ENCODE data around the gene ANXA2R. TPM values are rescaled to one million over a fixed set of nuclear protein-coding genes. Genes with fewer than 3 reads are reported as not detected.

Gene ANXA2R
- total RNA-seq, 1 donor from 2014 or later, result 0.79 TPM

- DNase-seq (ENCODE audit: low read depth), result no peak
- Histone ChIP-seq H3K27me3 (ENCODE audit: control insufficient read depth, insufficient read depth, low read length) (no peaks in the 10 kb centered on the region), H3K36me3 (ENCODE audit: control insufficient read depth, insufficient read depth, low read length) (no peaks in the 10 kb centered on the region), H3K4me3 (ENCODE audit: low read depth, low read length) (peak overlapping the region; percentile 54)
- TF ChIP-seq CTCF (IDR thresholded peaks at IDR 0.05; ENCODE audit: insufficient read depth, low read length, poor library complexity, severe bottlenecking), result no peak
These were observed 3.3 kb upstream of the ANXA2R start for GRCh38 chr5:43043400-43043756.

GRCh38 chr5:43042626-43043399 is 2.7 kb upstream of the ANXA2R start:
- Histone ChIP-seq H3K27me3 (ENCODE audit: control insufficient read depth, insufficient read depth, low read length) (no peaks in the 10 kb centered on the region), H3K36me3 (ENCODE audit: control insufficient read depth, insufficient read depth, low read length) (no peaks in the 10 kb centered on the region), H3K4me3 (ENCODE audit: low read depth, low read length) (peak overlapping the region; percentile 54)
- DNase-seq (ENCODE audit: low read depth), result no peak
- peak; percentile 21 for TF ChIP-seq CTCF (IDR thresholded peaks at IDR 0.05; ENCODE audit: insufficient read depth, low read length, poor library complexity, severe bottlenecking)

- no peaks in the 10 kb centered on the region for H3K27me3 ChIP-seq (ENCODE audit: control insufficient read depth, insufficient read depth, low read length)
- TF ChIP-seq CTCF (IDR thresholded peaks at IDR 0.05; ENCODE audit: insufficient read depth, low read length, poor library complexity, severe bottlenecking), result peak; percentile 18
- no peak for DNase-seq (ENCODE audit: low read depth)
- no peaks in the 10 kb centered on the region for H3K36me3 ChIP-seq (ENCODE audit: control insufficient read depth, insufficient read depth, low read length)
- peak overlapping the region; percentile 54 for H3K4me3 ChIP-seq (ENCODE audit: low read depth, low read length)
These were observed 2.1 kb upstream of the ANXA2R start for GRCh38 chr5:43042176-43042625.

- peak overlapping the region; percentile 54 for H3K4me3 ChIP-seq (ENCODE audit: low read depth, low read length)
- no peak for TF ChIP-seq CTCF (IDR thresholded peaks at IDR 0.05; ENCODE audit: insufficient read depth, low read length, poor library complexity, severe bottlenecking)
- H3K27me3 ChIP-seq (ENCODE audit: control insufficient read depth, insufficient read depth, low read length), result no peaks in the 10 kb centered on the region
- DNase-seq (ENCODE audit: low read depth), result no peak
- H3K36me3 ChIP-seq (ENCODE audit: control insufficient read depth, insufficient read depth, low read length), result no peaks in the 10 kb centered on the region
These were observed 1.6 kb upstream of the ANXA2R start for GRCh38 chr5:43041669-43042175.

GRCh38 chr5:43041110-43041668 is 1.1 kb upstream of the ANXA2R start:
- TF ChIP-seq CTCF (IDR thresholded peaks at IDR 0.05; ENCODE audit: insufficient read depth, low read length, poor library complexity, severe bottlenecking), result no peak
- no peaks in the 10 kb centered on the region for H3K36me3 ChIP-seq (ENCODE audit: control insufficient read depth, insufficient read depth, low read length)
- no peak for DNase-seq (ENCODE audit: low read depth)
- no peaks in the 10 kb centered on the region for H3K27me3 ChIP-seq (ENCODE audit: control insufficient read depth, insufficient read depth, low read length)
- H3K4me3 ChIP-seq (ENCODE audit: low read depth, low read length), result peak overlapping the region; percentile 54
